ENCODE data around the gene OR2T1.
"Not testable (repeated sequence)": the region's sequence is repeated elsewhere in the genome, so short reads cannot be mapped to it uniquely, and the experiment has no call there.

- not testable (repeated sequence) for TF ChIP-seq POLR2A, CTCF (IDR thresholded peaks at IDR 0.05)
Observed at GRCh38 chr1:248442500-248443277, 39.8 kb downstream of the OR2T1 start.
